HepG2 (cell line): ENCODE results near the gene TBC1D14. TPM values are rescaled to one million over a fixed set of nuclear protein-coding genes. Genes with fewer than 3 reads are reported as not detected.

Source experiments
- ATAC-seq: fragments of 200-7000 bp; cut with Tn5 transposase; 3 replicates; pipeline ENCODE4 v1.9.1; 2020; ENCODE audit warnings: mild to moderate bottlenecking, moderate library complexity
- BruUV-seq: library from RNA; stranded (reverse); fragments of 400-500 nt; replicated peaks from 2 replicates; lab custom pipeline; 2021; lab: Mats Ljungman, UMichigan
- CTCF ChIA-PET: fragments of 300-600 bp; formaldehyde crosslinking; extraction: SDS; loops from one replicate; lab custom pipeline; 2021; ENCODE audit warnings: low total read pairs, inconsistent platforms, low intra/inter-chr PET ratio; lab: Yijun Ruan, JAX
- POLR2A ChIA-PET: fragments of 350-600 bp; sonication (Branson Sonifier 250); formaldehyde crosslinking; loops from one replicate; lab custom pipeline; 2020; ENCODE audit warnings: antibody characterized with exemption, inconsistent platforms; lab: Yijun Ruan, JAX
- DNase-seq: peaks from one replicate; pipeline ENCODE4 v3.0.0-alpha.2; 2015; ENCODE audit warnings: low spot score
- FAIRE-seq: peaks from 3 replicates; lab custom pipeline; 2011; peaks lifted over from hg19 to GRCh38; lab: Jason Lieb, UNC
- H2AFZ ChIP-seq: one replicate; pipeline ENCODE4 v1.6.1; 2011; ENCODE audit warnings: low read length, inconsistent platforms
- H3K27ac ChIP-seq: fragments of 300-600 bp; 3 replicates; pipeline ENCODE4 v1.8.0; 2011; ENCODE audit warnings: mixed run types, mild to moderate bottlenecking, mixed read lengths, low read length, inconsistent platforms; ENCODE audit not compliant: insufficient read depth; ENCODE audit errors: extremely low read length
- H3K27me3 ChIP-seq, 2 experiments: fragments of 200-600 bp in 1 of 2; 2 replicates in 1 of 2; 3 replicates in 1 of 2; pipeline versions ENCODE4 v1.6.0 to v1.8.0; 2011; ENCODE audit warnings: low read length in 2 of 2, mild to moderate bottlenecking in 2 of 2, moderate library complexity in 2 of 2, inconsistent platforms in 1 of 2; ENCODE audit not compliant: insufficient read depth in 2 of 2, control insufficient read depth in 1 of 2
- H3K36me3 ChIP-seq, 2 experiments: fragments of 200-600 bp in 1 of 2; replicated peaks in 1 of 2; 2 replicates in 1 of 2; 3 replicates in 1 of 2; pipeline versions ENCODE4 v1.5.1 to v1.8.0; 2011; ENCODE audit warnings: low read length in 2 of 2, inconsistent platforms in 1 of 2; ENCODE audit not compliant: insufficient read depth in 2 of 2, control insufficient read depth in 1 of 2
- H3K4me1 ChIP-seq: 2 replicates; pipeline ENCODE4 v1.5.1; 2012; ENCODE audit warnings: low read length, inconsistent platforms; ENCODE audit not compliant: insufficient read depth
- H3K4me2 ChIP-seq: 2 replicates; pipeline ENCODE4 v1.6.0; 2011; ENCODE audit warnings: low read depth, low read length, inconsistent platforms
- H3K4me3 ChIP-seq, 3 experiments: fragments of 200-600 bp in 1 of 3; sonication (generic), shearing (Covaris generic) in 1 of 3; replicated peaks in 1 of 3; 2 replicates each; pipeline ENCODE4 v1.5.1; 2011 to 2016; ENCODE audit warnings: low read length in 3 of 3, inconsistent platforms in 2 of 3, low read depth in 2 of 3, mild to moderate bottlenecking in 2 of 3, control low read depth in 1 of 3, mixed read lengths in 1 of 3; ENCODE audit not compliant: insufficient read depth in 1 of 3
- H3K79me2 ChIP-seq: one replicate; pipeline ENCODE4 v1.6.1; 2011; ENCODE audit warnings: low read length, inconsistent platforms; ENCODE audit not compliant: insufficient read depth
- H3K9ac ChIP-seq: 2 replicates; pipeline ENCODE4 v1.6.0; 2011; ENCODE audit warnings: mild to moderate bottlenecking, low read depth, low read length, inconsistent platforms; ENCODE audit not compliant: insufficient read depth
- H3K9me3 ChIP-seq: 2 replicates; pipeline ENCODE4 v1.5.1; 2012; ENCODE audit warnings: mild to moderate bottlenecking, low read length
- H4K20me1 ChIP-seq: 2 replicates; pipeline ENCODE4 v1.6.0; 2011; ENCODE audit warnings: inconsistent platforms, mild to moderate bottlenecking, low read length, moderate library complexity; ENCODE audit not compliant: insufficient read depth
- FOXO4 ChIP-seq: sonication (generic); formaldehyde crosslinking; conservative IDR thresholded peaks from 2 replicates; pipeline ENCODE4 v1.8.1; 2023; ENCODE audit warnings: missing genetic modification reagents
- GFI1 ChIP-seq: sonication (generic); formaldehyde crosslinking; IDR thresholded peaks from 2 replicates; pipeline ENCODE4 v1.5.0; 2020; ENCODE audit warnings: missing genetic modification reagents, mild to moderate bottlenecking, borderline replicate concordance
- HOMEZ ChIP-seq: IDR thresholded peaks from 2 replicates; pipeline ENCODE4 v1.6.1; 2016; ENCODE audit warnings: low read depth
- IKZF4 ChIP-seq: sonication (generic); formaldehyde crosslinking; IDR thresholded peaks from 2 replicates; pipeline ENCODE4 v1.5.1; 2020; ENCODE audit warnings: borderline replicate concordance, mild to moderate bottlenecking, low read depth, missing genetic modification reagents; ENCODE audit errors: not compliant biosample characterization
- MLLT10 ChIP-seq: sonication (generic); formaldehyde crosslinking; IDR thresholded peaks from 2 replicates; pipeline ENCODE4 v1.4.0; 2020; ENCODE audit warnings: missing genetic modification reagents
- TRIM24 ChIP-seq: sonication (generic); formaldehyde crosslinking; IDR thresholded peaks from 2 replicates; pipeline ENCODE4 v1.8.0; 2022; ENCODE audit warnings: mild to moderate bottlenecking, missing genetic modification reagents
- ZNF577 ChIP-seq: sonication (generic); formaldehyde crosslinking; IDR thresholded peaks from 2 replicates; pipeline ENCODE4 v1.4.0; 2020; ENCODE audit warnings: mild to moderate bottlenecking, low read depth, missing genetic modification reagents, borderline replicate concordance
- ZNF609 ChIP-seq: sonication (generic); formaldehyde crosslinking; IDR thresholded peaks from 2 replicates; pipeline ENCODE4 v1.4.0; 2020; ENCODE audit warnings: mild to moderate bottlenecking, missing genetic modification reagents, borderline replicate concordance
- WGBS: methylation state at CpG from one replicate; pipeline ENCODE4 v1.1.6; 2017; ENCODE audit warnings: low lambda C conversion rate; 5-methylcytosine and 5-hydroxymethylcytosine counted together
- in situ Hi-C: cut with HindIII; loops from 2 replicates; pipeline ENCODE4 v1.10.0; 2017; ENCODE audit warnings: low pct_unique_long_range_greater_than_20kb; ENCODE audit not compliant: extremely low pct_ligation_motif_present
- intact Hi-C: fragments of 100-400 bp; cut with micrococcal nuclease; formaldehyde crosslinking; loops from one replicate; pipeline ENCODE4 v1.10.0; 2022; ENCODE audit not compliant: unreplicated experiment
- polyA plus RNA-seq, 8 experiments: library from polyadenylated mRNA; depleted of rRNA in 3 of 8; stranded (reverse) in 7 of 8; unstranded in 1 of 8; fragments of >200 nt; fragmentation: Illumina TruSeq in 4 of 8; extraction: Trizol in 4 of 8; gene quantifications; 2 replicates each; pipeline versions ENCODE4 v1.2.1 to v1.2.3, GENCODE V29; 2011 to 2016; ENCODE audit warnings: low read depth in 4 of 8, missing spikeins in 1 of 8, mixed read lengths in 1 of 8; ENCODE audit not compliant: insufficient read depth in 1 of 8
- total RNA-seq, 5 experiments: library from RNA; depleted of rRNA; stranded (reverse); fragments of >200 nt; fragmentation: Illumina TruSeq; extraction: Trizol; gene quantifications; 2 replicates each; pipeline ENCODE4 v1.2.3, GENCODE V29; 2016; ENCODE audit warnings: low read depth in 1 of 5

TBC1D14 gene
- total and polyA plus RNA-seq, 2 of the 13 experiments (the other 11 are each of a cell fraction or from before 2014, with no cell fraction given), result 29.5 to 46.5 TPM

DNA sequence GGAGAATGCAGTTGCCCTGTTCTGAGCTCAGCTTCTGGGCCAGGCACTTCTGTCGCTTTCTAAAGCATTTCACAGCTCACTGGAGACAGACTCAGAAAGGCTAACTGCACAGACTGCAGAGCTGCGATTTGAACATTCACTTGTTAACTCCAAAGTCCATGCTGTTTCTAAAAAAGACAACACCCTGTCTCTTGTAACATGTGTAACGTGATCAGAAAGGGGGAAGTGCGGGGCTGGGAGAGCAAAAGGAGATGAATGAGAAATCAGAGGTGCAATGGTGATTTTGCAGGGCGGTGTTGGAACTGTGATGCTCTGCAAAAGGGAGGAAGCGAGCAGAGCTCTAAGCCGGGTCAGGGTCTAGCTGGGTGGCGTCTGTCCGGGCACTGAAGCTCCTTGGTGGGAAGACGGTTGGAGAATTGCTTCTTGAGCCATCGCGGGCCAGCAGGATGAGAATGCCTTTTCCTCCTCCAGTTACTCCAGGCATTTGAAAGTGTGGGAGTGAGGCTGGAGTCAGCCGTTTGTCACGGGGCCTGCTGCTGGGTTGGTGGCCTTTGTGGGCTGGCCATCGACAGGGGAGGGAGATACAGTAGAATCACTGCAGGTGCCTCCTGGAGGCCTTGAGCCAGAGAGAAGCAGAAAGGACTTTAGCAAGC lies 20.3 kb downstream of the TBC1D14 start (continued):
- TF ChIP-seq IKZF4, result no peak
- no peak for TF ChIP-seq TRIM24 (CRISPR knock-in tag)
- no peak for TF ChIP-seq HOMEZ (CRISPR knock-in tag)
- peak; percentile 18; the same call in 1 of the 2 replicates for TF ChIP-seq ZNF609 (CRISPR knock-in tag)
- peak; percentile 85 for TF ChIP-seq GFI1 (CRISPR knock-in tag)
- TF ChIP-seq, all 625 proteins: peak for 90

GRCh38 chr4:6932475-6932874 lies 22.8 kb downstream of the TBC1D14 start:
- FAIRE-seq, result no peak
- ChIA-PET POLR2A (no interaction called here), CTCF (no interaction called here)
- peaks cover 28% of the 10 kb centered on the region for H4K20me1 ChIP-seq
- no peaks in the 10 kb centered on the region for H3K27me3 ChIP-seq
- peak overlapping the region; percentile 41 for H3K27ac ChIP-seq
- intact Hi-C loops, result no loop called here
- peaks cover 90% of the 10 kb centered on the region for H3K4me1 ChIP-seq
- H3K4me2 ChIP-seq, result no peak overlapping the region
- H2AFZ ChIP-seq, result no peak overlapping the region
- H3K9ac ChIP-seq, result no peak overlapping the region
- H3K9me3 ChIP-seq, result no peaks in the 10 kb centered on the region
- H3K36me3 ChIP-seq, result peaks cover 5 to 28% of the 10 kb centered on the region in 2 experiments; a peak in 4 of 5 replicates
- in situ Hi-C loops, result no loop called here
- BruUV-seq, result no TSS peak
- H3K79me2 ChIP-seq, result peaks cover 94% of the 10 kb centered on the region
- 88% methylated on average over 1 of the region's 3 CpGs for WGBS
- no peak for ATAC-seq
- DNase-seq, result no peak
- no peak overlapping the region for H3K4me3 ChIP-seq
- TF ChIP-seq MLLT10 (CRISPR knock-in tag), result no peak
- no peak for TF ChIP-seq ZNF577 (CRISPR knock-in tag)
- TF ChIP-seq FOXO4 (CRISPR knock-in tag), result 0 out of 2 replicates have a peak, but pooled peaks have one; percentile 61
